ENCODE results near the gene GATA5.
"Not testable (repeated sequence)": the region's sequence is repeated elsewhere in the genome, so short reads cannot be mapped to it uniquely, and the experiment has no call there.

GATA5 gene

GRCh38 chr20:62430311-62430853 lies 45.4 kb downstream of the GATA5 start:
- DNase-seq (ENCODE audit: low read depth) = no peak

GRCh38 chr20:62429455-62430310 lies 46.1 kb downstream of the GATA5 start:
- no peak for DNase-seq (ENCODE audit: low read depth)

GRCh38 chr20:62428396-62429295 lies 47.1 kb downstream of the GATA5 start:
- no peak for DNase-seq (ENCODE audit: low read depth)

GRCh38 chr20:62428002-62428372 lies 47.8 kb downstream of the GATA5 start:
- no peak for DNase-seq (ENCODE audit: low read depth)

- DNase-seq (ENCODE audit: low read depth) = no peak
Measured at GRCh38 chr20:62427172-62428001, 48.4 kb downstream of the GATA5 start, which contains the start of gene RBBP8NL. Gene RBBP8NL, minus strand, starts transcription at chr20:62427539. Its CDS starts 7,892 bp downstream, at chr20:62419647.

GRCh38 chr20:62426699-62427131 lies 49.1 kb downstream of the GATA5 start:
- DNase-seq (ENCODE audit: low read depth) = no peak

- not testable (repeated sequence) for DNase-seq (ENCODE audit: low read depth)
Measured at GRCh38 chr20:62426059-62426348, 49.8 kb downstream of the GATA5 start.

- no peak for DNase-seq (ENCODE audit: low read depth)
Measured at GRCh38 chr20:62425281-62426058, 50.3 kb downstream of the GATA5 start.

GRCh38 chr20:62424249-62425107 lies 51.3 kb downstream of the GATA5 start:
- no peak for DNase-seq (ENCODE audit: low read depth)

- no peak for DNase-seq (ENCODE audit: low read depth)
Measured at GRCh38 chr20:62423326-62423706, 52.5 kb downstream of the GATA5 start.

- no peak for DNase-seq (ENCODE audit: low read depth)
Measured at GRCh38 chr20:62422636-62423325, 53.0 kb downstream of the GATA5 start.

GRCh38 chr20:62421716-62421990 lies 54.1 kb downstream of the GATA5 start:
- DNase-seq (ENCODE audit: low read depth) = no peak

- no peak for DNase-seq (ENCODE audit: low read depth)
Measured at GRCh38 chr20:62420846-62421715, 54.7 kb downstream of the GATA5 start.

- DNase-seq (ENCODE audit: low read depth) = no peak
Measured at GRCh38 chr20:62419759-62420158, 56.0 kb downstream of the GATA5 start.

GRCh38 chr20:62418709-62419487 lies 56.9 kb downstream of the GATA5 start:
- DNase-seq (ENCODE audit: low read depth) = no peak

GRCh38 chr20:62417981-62418708 lies 57.6 kb downstream of the GATA5 start:
- no peak for DNase-seq (ENCODE audit: low read depth)

All from GM04503 (cell line).